NOMO-1 treated with DMSO at 0.1 percent for 48 hours (cell line): Measurements from ENCODE around the gene CORIN.
A peak's percentile ranks its signal among the peaks of the same experiment; 100 is the strongest.
"Not testable (repeated sequence)": the region's sequence is repeated elsewhere in the genome, so short reads cannot be mapped to it uniquely, and the experiment has no call there.

Experiments used
- DNase-seq: peaks from one replicate; lab custom pipeline; 2025; ENCODE audit not compliant: unreplicated experiment; lab: John Stamatoyannopoulos, UW

CORIN gene

GRCh38 chr4:47776353-47776752 is 61.5 kb downstream of the CORIN start:
- DNase-seq = no peak

- no peak for DNase-seq
Observed at GRCh38 chr4:47774079-47774478, 63.8 kb downstream of the CORIN start.

GRCh38 chr4:47771020-47771419 is 66.8 kb downstream of the CORIN start:
- no peak for DNase-seq

GRCh38 chr4:47767956-47768355 is 69.9 kb downstream of the CORIN start:
- DNase-seq = not testable (repeated sequence)

GRCh38 chr4:47763279-47763678 is 74.6 kb downstream of the CORIN start:
- DNase-seq = no peak

- DNase-seq = no peak
Observed at GRCh38 chr4:47762376-47763266, 75.2 kb downstream of the CORIN start.

- DNase-seq = not testable (repeated sequence)
Observed at GRCh38 chr4:47753316-47753715, 84.6 kb downstream of the CORIN start.

- DNase-seq = no peak
Observed at GRCh38 chr4:47752214-47752613, 85.7 kb downstream of the CORIN start.

- no peak for DNase-seq
Observed at GRCh38 chr4:47750788-47751187, 87.1 kb downstream of the CORIN start.

GRCh38 chr4:47749858-47750257 is 88.0 kb downstream of the CORIN start:
- no peak for DNase-seq

- no peak for DNase-seq
Observed at GRCh38 chr4:47749060-47749459, 88.8 kb downstream of the CORIN start.

GRCh38 chr4:47747846-47748494 is 89.9 kb downstream of the CORIN start:
- no peak for DNase-seq

GRCh38 chr4:47747211-47747610 is 90.7 kb downstream of the CORIN start:
- DNase-seq = no peak

GRCh38 chr4:47746122-47746521 is 91.7 kb downstream of the CORIN start:
- no peak for DNase-seq

- no peak for DNase-seq
Observed at GRCh38 chr4:47744843-47745382, 93.0 kb downstream of the CORIN start.

GRCh38 chr4:47744253-47744652 is 93.6 kb downstream of the CORIN start:
- no peak for DNase-seq

- peak; percentile 91 for DNase-seq
Observed at GRCh38 chr4:47741200-47741599, 96.7 kb downstream of the CORIN start.

- no peak for DNase-seq
Observed at GRCh38 chr4:47737326-47737725, 100.5 kb downstream of the CORIN start.

GRCh38 chr4:47736555-47736954 is 101.3 kb downstream of the CORIN start:
- no peak for DNase-seq

GRCh38 chr4:47736146-47736545 is 101.7 kb downstream of the CORIN start:
- no peak for DNase-seq

GRCh38 chr4:47733302-47734175 is 104.3 kb downstream of the CORIN start:
- no peak for DNase-seq
